Naive B cell (primary cell): Measurements from ENCODE around the gene CDK17. TPM values are rescaled to one million over a fixed set of nuclear protein-coding genes. Genes with fewer than 3 reads are reported as not detected.

Experiments used
- ATAC-seq, 2 donors: fragments of 150-1000 bp; cut with Tn5 transposase; 2 replicates each; pipeline ENCODE4 v1.10.0; 2021; ENCODE audit warnings: low read depth in 2 of 2, mild to moderate bottlenecking in 2 of 2, moderate library complexity in 2 of 2
- DNase-seq: peaks from one replicate; pipeline ENCODE4 v3.0.0; 2022
- H3K27ac Mint-ChIP-seq, 6 donors: one replicate each; pipeline ENCODE4 v1.8.0; 2020 to 2022; ENCODE audit warnings: mild to moderate bottlenecking in 6 of 6, mixed read lengths in 6 of 6, moderate library complexity in 5 of 6, inconsistent platforms in 2 of 6
- H3K27me3 Mint-ChIP-seq, 3 donors: one replicate each; pipeline ENCODE4 v1.8.0; 2021 to 2022; ENCODE audit warnings: mixed read lengths in 3 of 3, mild to moderate bottlenecking in 1 of 3
- H3K36me3 Mint-ChIP-seq, 2 donors: one replicate each; pipeline ENCODE4 v1.8.0; 2020 to 2022; ENCODE audit warnings: mixed read lengths in 2 of 2, inconsistent platforms in 1 of 2, mild to moderate bottlenecking in 1 of 2
- H3K4me1 Mint-ChIP-seq, 3 donors: one replicate each; pipeline ENCODE4 v1.8.0; 2020 to 2022; ENCODE audit warnings: mixed read lengths in 3 of 3, inconsistent platforms in 1 of 3, mild to moderate bottlenecking in 1 of 3, moderate library complexity in 1 of 3
- H3K4me3 Mint-ChIP-seq, 8 donors: one replicate each; pipeline ENCODE4 v1.8.0; 2020 to 2022; ENCODE audit warnings: mild to moderate bottlenecking in 8 of 8, mixed read lengths in 8 of 8, moderate library complexity in 8 of 8, inconsistent platforms in 2 of 8
- H3K9me3 Mint-ChIP-seq, 7 donors: one replicate each; pipeline ENCODE4 v1.8.0; 2020 to 2022; ENCODE audit warnings: mixed read lengths in 7 of 7, mild to moderate bottlenecking in 5 of 7, inconsistent platforms in 2 of 7, moderate library complexity in 1 of 7
- polyA plus RNA-seq, 6 donors: library from polyadenylated mRNA; unstranded; fragments of 300-500 nt; fragmentation: Illumina TruSeq; gene quantifications; one replicate each; pipeline ENCODE4 v1.2.3, GENCODE V29; 2021; ENCODE audit warnings: low read depth in 6 of 6

The CDK17 gene
- polyA plus RNA-seq, 6 donors from 2014 or later, result 21.4 to 39.0 (median 23.9) TPM

GRCh38 chr12:96375170-96375569 is 25.1 kb downstream of the CDK17 start:
- Mint-ChIP-seq H3K4me3 (peak overlapping the region in 2 of 8 donors; percentile 22 to 27), H3K4me1 (peaks cover 46 to 70% (median 60%) of the 10 kb centered on the region in 3 donors), H3K36me3 (no peaks in the 10 kb centered on the region), H3K27me3 (no peaks in the 10 kb centered on the region), H3K9me3 (peaks cover 0 to 7% (median 3%) of the 10 kb centered on the region in 7 donors), H3K27ac (peak overlapping the region; percentile 7 to 84 (median 50))
- no peak for DNase-seq
- ATAC-seq, result no peak

GRCh38 chr12:96371790-96372699 is 28.2 kb downstream of the CDK17 start:
- no peaks in the 10 kb centered on the region for H3K36me3 Mint-ChIP-seq
- ATAC-seq (no peak), DNase-seq (no peak)
- peaks cover 54 to 72% (median 62%) of the 10 kb centered on the region in 3 donors for H3K4me1 Mint-ChIP-seq
- H3K9me3 Mint-ChIP-seq, result peaks cover 0 to 3% (median 0%) of the 10 kb centered on the region in 7 donors
- H3K27ac Mint-ChIP-seq, result peak overlapping the region in 5 of 6 donors; percentile 1 to 69 (median 22)
- H3K27me3 Mint-ChIP-seq, result no peaks in the 10 kb centered on the region
- peak overlapping the region in 1 of 8 donors; percentile 16 for H3K4me3 Mint-ChIP-seq

- H3K36me3 Mint-ChIP-seq, result no peaks in the 10 kb centered on the region
- peak overlapping the region in 4 of 6 donors; percentile 22 to 63 (median 28) for H3K27ac Mint-ChIP-seq
- peaks cover 0 to 3% (median 0%) of the 10 kb centered on the region in 7 donors for H3K9me3 Mint-ChIP-seq
- DNase-seq (no peak), ATAC-seq (no peak)
- no peak overlapping the region for H3K4me3 Mint-ChIP-seq
- no peaks in the 10 kb centered on the region for H3K27me3 Mint-ChIP-seq
- H3K4me1 Mint-ChIP-seq, result peaks cover 56 to 74% (median 65%) of the 10 kb centered on the region in 3 donors
These were observed 29.0 kb downstream of the CDK17 start for GRCh38 chr12:96371138-96371789.

GRCh38 chr12:96368687-96369086 is 31.6 kb downstream of the CDK17 start:
- no peak overlapping the region for H3K4me3 Mint-ChIP-seq
- peaks cover 39 to 67% (median 53%) of the 10 kb centered on the region in 3 donors for H3K4me1 Mint-ChIP-seq
- no peaks in the 10 kb centered on the region for H3K9me3 Mint-ChIP-seq
- ATAC-seq (no peak), DNase-seq (no peak)
- H3K27me3 Mint-ChIP-seq, result no peaks in the 10 kb centered on the region
- H3K27ac Mint-ChIP-seq, result peak overlapping the region in 1 of 6 donors; percentile 44
- no peaks in the 10 kb centered on the region for H3K36me3 Mint-ChIP-seq

GRCh38 chr12:96368233-96368632 is 32.0 kb downstream of the CDK17 start:
- DNase-seq, result no peak
- H3K9me3 Mint-ChIP-seq, result no peaks in the 10 kb centered on the region
- H3K4me3 Mint-ChIP-seq, result peak overlapping the region in 1 of 8 donors; percentile 34
- peaks cover 35 to 67% (median 48%) of the 10 kb centered on the region in 3 donors for H3K4me1 Mint-ChIP-seq
- no peak for ATAC-seq
- H3K27ac Mint-ChIP-seq, result peak overlapping the region in 1 of 6 donors; percentile 48
- no peaks in the 10 kb centered on the region for H3K36me3 Mint-ChIP-seq
- no peaks in the 10 kb centered on the region for H3K27me3 Mint-ChIP-seq

DNA sequence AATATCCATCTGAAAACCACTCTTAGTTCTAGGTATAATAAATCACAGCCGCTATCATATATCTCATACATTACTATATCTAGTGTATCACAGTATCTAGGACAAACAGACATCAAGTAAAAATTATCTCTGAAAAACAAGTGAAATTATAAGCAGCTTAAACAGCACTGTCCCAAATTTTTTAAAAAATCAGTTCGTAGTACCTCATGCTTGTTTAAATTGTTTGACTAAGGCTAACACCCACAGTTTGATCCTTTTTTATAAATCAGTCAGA is 33.9 kb downstream of the CDK17 start:
- H3K4me3 Mint-ChIP-seq, result no peak overlapping the region
- H3K27ac Mint-ChIP-seq, result no peak overlapping the region
- H3K27me3 Mint-ChIP-seq, result no peaks in the 10 kb centered on the region
- H3K4me1 Mint-ChIP-seq, result peaks cover 24 to 64% (median 48%) of the 10 kb centered on the region in 3 donors
- no peak for ATAC-seq
- no peaks in the 10 kb centered on the region for H3K36me3 Mint-ChIP-seq
- no peak for DNase-seq
- H3K9me3 Mint-ChIP-seq, result no peaks in the 10 kb centered on the region

GRCh38 chr12:96365604-96366380 is 34.4 kb downstream of the CDK17 start:
- H3K4me1 Mint-ChIP-seq, result peaks cover 28 to 64% (median 48%) of the 10 kb centered on the region in 3 donors
- no peaks in the 10 kb centered on the region for H3K36me3 Mint-ChIP-seq

GRCh38 chr12:96364092-96364700 is 36.0 kb downstream of the CDK17 start:
- no peak for DNase-seq
- H3K36me3 Mint-ChIP-seq, result no peaks in the 10 kb centered on the region
- no peaks in the 10 kb centered on the region for H3K27me3 Mint-ChIP-seq
- H3K27ac Mint-ChIP-seq, result no peak overlapping the region
- no peak for ATAC-seq
- peaks cover 36 to 70% (median 53%) of the 10 kb centered on the region in 3 donors for H3K4me1 Mint-ChIP-seq
- H3K4me3 Mint-ChIP-seq, result no peak overlapping the region
- no peaks in the 10 kb centered on the region for H3K9me3 Mint-ChIP-seq

More at GRCh38 chr12:96365604-96366380, 34.4 kb downstream of the CDK17 start:
- Mint-ChIP-seq H3K27me3 (no peaks in the 10 kb centered on the region), H3K9me3 (no peaks in the 10 kb centered on the region), H3K27ac (peak overlapping the region in 1 of 6 donors; percentile 66), H3K4me3 (no peak overlapping the region)
- DNase-seq (no peak), ATAC-seq (no peak)

GRCh38 chr12:96361074-96361473 is 39.2 kb downstream of the CDK17 start:
- DNase-seq, result no peak
- H3K4me3 Mint-ChIP-seq, result no peak overlapping the region
- H3K4me1 Mint-ChIP-seq, result peaks cover 24 to 69% (median 40%) of the 10 kb centered on the region in 3 donors

DNA sequence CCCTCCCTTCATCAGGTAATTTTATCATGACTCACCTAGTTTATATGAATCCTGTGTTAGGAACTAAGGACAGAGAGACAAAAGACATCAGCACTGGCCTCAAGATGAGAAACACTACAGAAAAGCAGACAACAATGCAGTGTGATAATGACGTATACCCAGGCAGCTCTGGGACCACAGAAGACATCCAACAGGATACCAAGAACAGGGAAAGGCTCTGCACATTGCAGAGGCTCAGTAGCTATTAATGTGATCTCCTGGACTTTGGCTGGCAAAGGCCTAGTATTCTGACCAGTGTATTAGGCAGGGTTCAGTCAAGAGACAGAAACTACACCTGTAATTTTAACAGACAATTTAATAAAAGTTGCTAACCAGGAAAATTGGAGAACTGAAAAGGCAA is 39.7 kb downstream of the CDK17 start:
- Mint-ChIP-seq H3K36me3 (no peaks in the 10 kb centered on the region), H3K4me1 (peaks cover 24 to 69% (median 41%) of the 10 kb centered on the region in 3 donors), H3K27me3 (no peaks in the 10 kb centered on the region), H3K27ac (peak overlapping the region in 3 of 6 donors; percentile 14 to 44 (median 18)), H3K9me3 (no peaks in the 10 kb centered on the region), H3K4me3 (no peak overlapping the region)
- ATAC-seq (no peak), DNase-seq (no peak)

More at GRCh38 chr12:96361074-96361473, 39.2 kb downstream of the CDK17 start:
- Mint-ChIP-seq H3K27me3 (no peaks in the 10 kb centered on the region), H3K27ac (peak overlapping the region in 4 of 6 donors; percentile 8 to 44 (median 16)), H3K9me3 (no peaks in the 10 kb centered on the region), H3K36me3 (no peaks in the 10 kb centered on the region)
- no peak for ATAC-seq

GRCh38 chr12:96359328-96359727 is 40.9 kb downstream of the CDK17 start:
- no peaks in the 10 kb centered on the region for H3K36me3 Mint-ChIP-seq
- no peak for DNase-seq
- peaks cover 28 to 71% (median 45%) of the 10 kb centered on the region in 3 donors for H3K4me1 Mint-ChIP-seq
- peak in 1 of 2 donors; percentile 33 for ATAC-seq
- H3K27ac Mint-ChIP-seq, result peak overlapping the region in 1 of 6 donors; percentile 2
- H3K27me3 Mint-ChIP-seq, result no peaks in the 10 kb centered on the region
- H3K9me3 Mint-ChIP-seq, result no peaks in the 10 kb centered on the region
- H3K4me3 Mint-ChIP-seq, result no peak overlapping the region

DNA sequence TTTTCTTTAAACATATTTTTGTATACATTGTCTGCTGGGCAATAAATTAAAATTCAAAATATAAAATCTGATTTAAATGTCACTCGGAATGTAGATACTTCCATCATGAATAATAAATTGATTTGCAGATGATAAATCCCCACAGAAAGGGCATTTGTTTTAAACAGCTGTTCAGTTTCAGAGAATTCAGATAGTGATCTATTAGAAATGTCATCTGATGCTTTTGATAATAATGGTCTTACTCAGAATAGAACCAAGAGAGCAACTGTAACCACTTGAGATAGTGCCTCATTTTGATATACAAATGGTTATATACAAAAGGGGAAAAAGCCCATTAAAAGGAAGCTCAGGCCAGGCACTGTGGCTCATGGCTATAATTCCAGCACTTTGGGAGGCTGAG is 43.4 kb downstream of the CDK17 start:
- no peak overlapping the region for H3K4me3 Mint-ChIP-seq
- no peaks in the 10 kb centered on the region for H3K36me3 Mint-ChIP-seq
- ATAC-seq, result no peak
- peak overlapping the region in 1 of 6 donors; percentile 41 for H3K27ac Mint-ChIP-seq
- DNase-seq, result no peak
- peaks cover 45 to 79% (median 59%) of the 10 kb centered on the region in 3 donors for H3K4me1 Mint-ChIP-seq
- no peaks in the 10 kb centered on the region for H3K9me3 Mint-ChIP-seq
- no peaks in the 10 kb centered on the region for H3K27me3 Mint-ChIP-seq
